ENCODE measurements around the gene DBNDD1. TPM values are rescaled to one million over a fixed set of nuclear protein-coding genes. Genes with fewer than 3 reads are reported as not detected.
A peak's percentile ranks its signal among the peaks of the same experiment; 100 is the strongest.
"Not testable (repeated sequence)": the region's sequence is repeated elsewhere in the genome, so short reads cannot be mapped to it uniquely, and the experiment has no call there.

The DBNDD1 gene
- total RNA-seq, 1 donor from 2014 or later = 10.6 TPM

DNA sequence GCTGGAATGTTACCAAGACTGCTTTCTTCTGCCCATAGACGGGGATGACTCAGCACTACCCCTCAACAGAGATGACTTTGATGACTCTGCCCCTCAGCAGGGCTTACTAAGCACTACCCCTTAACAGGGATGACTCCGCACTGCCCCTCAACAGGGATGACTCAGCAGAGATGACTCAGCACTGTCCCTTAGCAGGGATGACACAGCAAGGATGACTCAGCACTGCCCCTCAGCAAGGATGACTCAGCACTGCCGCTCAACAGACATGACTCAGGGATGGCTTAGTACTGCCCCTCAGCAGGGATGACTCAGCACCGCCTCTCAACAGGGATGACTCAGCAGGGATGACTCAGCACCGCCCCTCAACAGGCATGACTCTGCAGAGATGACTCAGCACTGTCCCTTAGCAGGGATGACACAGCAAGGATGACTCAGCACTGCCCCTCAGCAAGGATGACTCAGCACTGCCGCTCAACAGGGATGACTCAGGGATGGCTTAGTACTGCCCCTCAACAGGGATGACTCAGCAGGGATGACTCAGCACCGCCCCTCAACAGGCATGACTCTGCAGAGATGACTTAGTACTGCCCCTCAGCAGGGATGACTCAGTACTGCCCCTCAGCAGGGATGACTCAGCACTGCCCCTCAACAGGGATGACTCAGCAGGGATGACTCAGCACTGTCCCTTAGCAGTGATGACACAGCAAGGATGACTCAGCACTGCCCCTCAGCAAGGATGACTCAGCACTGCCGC, 24.4 kb downstream of the DBNDD1 start:
- DNase-seq (ENCODE audit: low spot score in 2 of 2); FAIRE-seq: not testable (repeated sequence)

DNA sequence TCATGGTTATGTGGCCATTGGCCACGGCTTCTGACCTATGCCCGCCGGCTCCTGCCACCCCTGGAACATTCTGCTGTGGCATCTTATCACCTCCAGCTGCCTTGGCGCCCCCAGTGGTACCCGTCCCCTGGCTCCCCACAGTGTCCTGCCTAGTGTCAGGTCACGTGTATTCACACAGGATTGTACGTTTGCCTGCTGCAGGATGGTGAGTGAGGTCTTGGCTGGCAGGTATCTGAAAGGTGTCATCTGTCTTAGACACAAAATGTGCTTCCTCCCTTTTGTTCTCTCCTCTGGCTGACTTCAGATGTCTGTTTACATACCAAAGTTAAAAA, 24.9 kb downstream of the DBNDD1 start:
- no peak for FAIRE-seq
- DNase-seq (ENCODE audit: low spot score in 2 of 2) = no peak

DNA sequence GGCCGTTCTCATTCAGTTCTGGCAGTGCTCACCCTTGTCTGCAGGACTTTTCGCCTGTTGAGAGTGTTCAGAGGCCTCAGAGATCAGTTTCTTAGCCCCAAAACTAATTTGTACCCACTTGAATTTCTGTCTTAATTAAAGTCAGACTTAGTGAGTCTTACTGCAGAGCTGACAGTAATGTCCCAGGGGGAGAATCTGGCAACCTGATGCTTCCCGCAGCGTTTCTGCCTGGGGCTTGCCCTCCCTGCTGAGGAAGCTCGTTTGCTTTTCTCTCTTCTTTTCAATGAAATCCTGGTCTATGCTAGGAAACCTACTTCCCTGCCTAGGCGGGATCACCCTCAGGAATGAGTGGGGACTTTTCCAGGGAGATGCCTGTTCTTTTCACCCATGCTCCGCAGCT, 25.3 kb downstream of the DBNDD1 start:
- FAIRE-seq (no peak), DNase-seq (ENCODE audit: low spot score in 2 of 2) (no peak)

DNA sequence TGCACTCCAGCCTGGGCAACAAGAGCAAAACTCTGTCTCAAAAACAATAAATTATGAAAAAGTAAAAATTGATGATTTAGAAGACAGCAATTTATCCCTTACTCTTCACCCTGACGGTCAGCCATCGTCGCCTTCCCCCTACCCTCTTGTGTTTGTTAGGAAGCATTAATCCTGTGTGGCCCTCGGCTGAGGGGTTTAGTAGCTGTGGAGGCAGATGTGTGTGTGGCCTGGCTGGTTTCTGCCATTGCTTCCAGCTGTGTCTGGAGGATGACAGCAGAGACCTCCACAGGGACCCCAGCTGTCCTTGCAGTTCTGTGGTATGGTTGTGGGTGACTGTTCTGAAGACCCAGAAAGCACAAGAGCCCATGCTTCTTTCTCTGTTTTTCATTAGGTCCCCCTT, 25.9 kb downstream of the DBNDD1 start:
- no peak for FAIRE-seq
- DNase-seq (ENCODE audit: low spot score in 2 of 2) = no peak

DNA sequence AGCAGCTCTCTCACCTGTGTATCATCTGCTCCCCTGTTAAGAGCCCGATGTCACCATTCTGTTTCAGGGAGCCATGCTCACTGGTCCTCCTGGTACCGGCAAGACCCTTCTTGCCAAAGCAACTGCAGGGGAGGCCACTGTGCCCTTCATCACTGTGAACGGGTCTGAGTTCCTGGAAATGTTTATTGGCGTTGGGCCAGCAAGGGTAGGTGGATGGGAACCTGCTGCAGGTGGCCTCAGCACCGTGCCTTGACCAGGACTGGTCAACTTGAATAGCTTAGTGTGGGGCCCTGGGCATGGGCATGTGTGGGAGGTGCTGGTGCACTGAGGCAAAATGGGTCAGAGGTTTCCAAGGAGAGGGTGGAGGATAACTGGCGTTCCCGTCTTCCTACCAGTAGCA, 28.5 kb downstream of the DBNDD1 start:
- DNase-seq (ENCODE audit: low spot score in 2 of 2) = no peak
- no peak for FAIRE-seq

DNA sequence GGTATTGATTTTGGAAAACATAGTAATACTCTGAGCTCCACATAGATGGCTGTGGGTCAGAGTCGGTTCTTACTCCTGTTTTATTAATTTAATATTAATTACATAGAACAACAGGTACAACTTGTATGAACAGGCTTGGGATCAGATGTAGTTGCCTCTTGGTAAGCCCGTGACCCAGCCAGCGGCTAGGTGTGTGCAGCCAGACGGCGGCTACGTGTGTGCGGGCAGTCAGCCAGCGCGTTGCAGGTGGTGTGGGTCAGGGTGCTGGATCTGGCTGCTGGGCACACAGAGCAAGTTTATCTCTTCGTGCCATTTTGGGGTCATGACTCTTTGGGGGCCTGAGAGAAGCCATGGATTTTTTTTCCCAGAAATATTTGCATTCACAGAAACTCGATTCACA, 30.3 kb downstream of the DBNDD1 start:
- DNase-seq (ENCODE audit: low spot score in 2 of 2) (no peak), FAIRE-seq (no peak)

DNA sequence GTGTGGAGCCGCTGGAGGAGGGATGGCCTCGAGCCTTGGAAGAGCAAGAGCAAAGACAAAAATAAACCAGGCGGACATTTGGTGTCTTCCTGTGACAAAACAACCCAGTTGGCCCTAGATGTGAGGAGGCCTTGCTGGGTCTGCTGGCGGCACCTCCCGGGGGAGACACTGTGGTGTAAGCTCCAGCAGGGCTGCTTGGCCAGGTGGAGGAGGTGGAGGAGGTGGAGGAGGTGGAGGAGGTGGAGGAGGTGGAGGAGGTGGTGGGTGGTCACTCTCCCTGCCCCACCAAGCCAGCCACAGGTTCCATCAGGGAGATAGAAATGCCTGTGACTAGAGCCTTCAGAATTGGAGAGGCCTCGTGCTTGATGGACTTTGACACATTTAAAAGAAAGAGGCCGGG, 32.1 kb downstream of the DBNDD1 start:
- FAIRE-seq (no peak), DNase-seq (ENCODE audit: low spot score in 2 of 2) (no peak)

DNA sequence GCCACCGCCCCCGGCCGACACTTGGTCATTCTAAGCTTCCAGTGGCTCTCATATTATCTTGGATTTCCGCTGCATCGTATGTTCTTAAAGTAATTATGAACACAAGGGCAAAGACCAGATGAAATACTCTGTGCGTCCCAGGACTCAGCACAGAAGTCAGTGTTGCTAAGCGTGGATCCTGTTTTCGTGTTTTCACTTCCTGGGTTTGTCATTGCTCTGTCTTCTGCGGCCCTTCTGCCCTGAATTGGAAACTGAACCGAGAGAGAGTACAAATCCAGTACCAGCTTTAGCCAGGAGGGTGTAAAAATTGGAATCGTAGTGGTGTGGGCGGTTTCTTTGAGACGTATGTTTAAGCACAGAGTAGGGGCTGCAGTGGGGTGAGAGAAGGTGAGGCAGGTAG, 32.7 kb downstream of the DBNDD1 start:
- FAIRE-seq = no peak
- no peak for DNase-seq (ENCODE audit: low spot score in 2 of 2)

DNA sequence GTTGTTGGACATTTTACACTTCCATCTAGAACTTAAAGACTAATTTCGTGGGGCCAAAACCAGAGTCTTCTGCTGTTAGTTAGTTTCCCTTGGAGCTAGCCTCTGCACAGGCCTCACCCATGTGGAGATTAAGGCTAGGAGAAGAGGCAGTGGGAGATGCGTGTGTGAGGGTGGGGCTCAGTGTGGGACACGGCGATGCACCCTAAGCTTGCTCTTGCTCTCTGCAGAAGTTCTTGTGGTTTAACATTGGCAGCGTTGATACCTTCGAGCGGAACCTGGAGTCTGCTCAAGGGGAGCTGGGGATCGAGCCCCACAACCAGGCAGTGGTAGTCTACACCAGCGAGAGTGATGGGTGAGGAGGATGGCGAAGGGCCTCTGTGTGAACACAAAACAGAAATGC, 34.0 kb downstream of the DBNDD1 start:
- DNase-seq (ENCODE audit: low spot score in 2 of 2) (no peak), FAIRE-seq (no peak)

DNA sequence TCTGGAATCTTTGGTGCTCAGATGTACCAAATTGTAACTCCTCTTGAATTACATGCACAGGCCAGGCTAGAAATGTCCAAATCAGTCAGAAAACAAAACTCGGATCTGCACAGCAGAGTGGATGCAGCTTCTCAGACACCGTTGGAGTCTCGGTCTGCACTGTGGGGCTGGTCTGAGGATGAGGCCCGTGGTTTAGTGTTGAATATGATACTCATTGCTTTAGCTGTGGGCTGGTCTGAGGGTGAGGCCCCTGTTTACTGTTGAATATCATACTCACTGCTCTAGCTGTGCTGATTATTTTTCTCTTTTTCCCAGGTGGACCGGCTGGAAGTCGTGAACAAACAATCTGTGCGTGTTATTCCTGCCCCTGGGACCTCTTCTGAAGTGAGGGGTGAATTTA, 35.0 kb downstream of the DBNDD1 start:
- FAIRE-seq (no peak), DNase-seq (ENCODE audit: low spot score in 2 of 2) (no peak)

DNA sequence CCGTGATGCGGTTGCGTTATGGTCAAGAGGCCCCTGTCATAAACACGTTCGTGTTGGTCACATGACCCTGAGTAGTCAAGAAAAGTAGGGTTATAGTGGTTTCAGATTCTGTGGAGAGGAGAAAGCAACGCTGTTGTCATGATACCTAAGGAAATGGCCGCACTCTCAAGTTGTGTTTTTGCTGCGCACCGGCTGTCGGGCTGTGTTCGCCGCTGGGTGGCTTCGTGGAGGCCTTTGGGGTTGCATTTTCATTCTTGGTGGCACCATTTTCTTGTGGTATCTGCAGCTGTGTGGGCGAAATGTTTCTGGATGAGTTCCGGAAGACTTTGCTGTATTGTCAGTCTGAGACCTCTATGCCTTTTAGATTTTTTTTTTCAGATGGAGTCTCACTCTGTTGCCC, 35.7 kb downstream of the DBNDD1 start:
- FAIRE-seq = no peak
- DNase-seq (ENCODE audit: low spot score in 2 of 2) = no peak

DNA sequence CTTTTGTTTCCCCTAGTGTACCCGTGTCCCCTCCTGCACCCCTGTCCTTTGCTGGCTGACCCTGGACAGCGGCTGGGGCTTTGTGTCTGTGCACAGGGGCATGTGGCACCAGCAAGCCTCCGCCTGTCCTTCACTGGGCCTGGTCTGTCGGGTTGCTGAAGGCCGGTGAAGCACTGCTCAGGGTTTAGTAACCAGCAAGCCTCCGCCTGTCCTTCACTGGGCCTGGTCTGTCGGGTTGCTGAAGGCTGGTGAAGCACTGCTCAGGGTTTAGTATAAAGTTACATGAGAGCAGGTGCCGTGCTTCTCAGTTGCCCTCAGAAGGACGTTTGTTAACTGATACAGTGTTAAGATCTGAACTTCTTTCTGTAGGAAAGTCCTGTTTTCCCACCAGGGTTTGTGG, 36.9 kb downstream of the DBNDD1 start:
- DNase-seq (ENCODE audit: low spot score in 2 of 2) (no peak), FAIRE-seq (no peak)

DNA sequence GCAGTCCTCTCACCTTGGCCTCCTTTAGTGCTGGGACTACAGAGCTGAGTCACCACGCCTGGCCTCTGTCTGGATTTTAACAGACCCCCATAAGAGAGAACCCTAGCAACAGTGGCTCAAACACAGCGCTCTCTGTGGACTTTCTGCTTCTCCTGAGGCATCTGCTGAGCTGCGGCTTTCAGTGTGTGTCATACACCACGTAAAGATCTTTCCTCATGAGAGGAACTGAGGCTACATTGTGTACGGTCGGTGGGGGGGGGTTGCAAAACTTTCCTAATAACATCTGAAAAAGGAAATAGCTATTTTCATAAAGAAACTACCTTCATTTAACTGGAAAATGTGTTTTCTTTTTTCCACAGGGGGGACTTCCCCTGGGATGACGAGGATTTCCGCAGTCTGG, 37.8 kb downstream of the DBNDD1 start:
- DNase-seq (ENCODE audit: low spot score in 2 of 2) (no peak), FAIRE-seq (no peak)

DNA sequence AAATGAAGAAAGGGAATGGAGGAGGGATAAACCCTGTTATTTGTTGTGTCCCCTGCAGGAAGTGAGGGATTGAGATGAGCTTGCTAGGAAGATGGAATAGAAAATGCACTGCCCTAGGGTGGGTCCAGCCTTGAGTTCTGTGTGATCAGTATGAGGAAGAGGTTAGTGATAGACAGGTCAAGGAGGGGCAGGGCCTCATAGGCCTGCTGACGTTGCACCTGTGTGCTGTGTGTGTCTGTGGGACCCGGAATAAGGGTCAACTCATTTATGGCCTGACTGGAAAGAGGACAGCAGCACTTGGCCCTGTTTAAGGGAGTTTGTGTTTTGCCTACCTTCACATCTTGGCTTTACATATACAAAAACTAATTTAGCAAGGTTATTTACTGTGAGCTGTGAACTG, 44.4 kb downstream of the DBNDD1 start:
- no peak for FAIRE-seq
- no peak for DNase-seq (ENCODE audit: low spot score in 2 of 2)

DNA sequence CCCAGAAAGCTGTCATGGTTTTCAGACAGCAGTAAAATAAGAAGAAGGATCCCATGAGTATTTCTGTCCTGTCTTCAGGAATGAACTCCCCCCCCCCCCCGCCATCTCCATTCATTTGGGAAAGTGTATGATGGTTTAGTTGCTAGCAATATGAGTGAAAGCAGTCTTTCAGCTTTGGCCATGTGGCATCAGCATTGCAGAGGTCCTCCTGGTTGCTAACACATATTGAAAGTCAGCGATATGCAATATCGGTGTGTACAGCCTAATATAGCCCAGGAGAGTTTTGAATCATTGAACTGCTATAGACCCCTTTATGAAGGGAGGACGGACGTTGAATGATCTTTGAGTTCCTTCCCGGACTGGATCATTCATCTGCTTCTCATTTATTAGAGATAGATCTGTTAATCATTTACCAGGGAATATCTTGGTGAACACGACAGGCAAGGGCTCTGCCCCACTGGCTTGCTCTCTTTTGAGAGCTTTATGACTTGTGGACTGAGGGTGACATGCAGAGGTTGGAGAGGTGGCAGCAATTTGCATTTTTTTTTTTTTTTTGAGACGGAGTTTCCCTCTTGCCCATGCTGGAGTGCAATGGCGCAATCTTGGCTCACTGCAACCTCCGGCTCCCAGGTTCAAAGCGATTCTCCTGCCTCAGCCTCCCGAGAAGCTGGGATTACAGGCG, 45.5 kb downstream of the DBNDD1 start:
- FAIRE-seq (no peak), DNase-seq (ENCODE audit: low spot score in 2 of 2) (no peak)

DNA sequence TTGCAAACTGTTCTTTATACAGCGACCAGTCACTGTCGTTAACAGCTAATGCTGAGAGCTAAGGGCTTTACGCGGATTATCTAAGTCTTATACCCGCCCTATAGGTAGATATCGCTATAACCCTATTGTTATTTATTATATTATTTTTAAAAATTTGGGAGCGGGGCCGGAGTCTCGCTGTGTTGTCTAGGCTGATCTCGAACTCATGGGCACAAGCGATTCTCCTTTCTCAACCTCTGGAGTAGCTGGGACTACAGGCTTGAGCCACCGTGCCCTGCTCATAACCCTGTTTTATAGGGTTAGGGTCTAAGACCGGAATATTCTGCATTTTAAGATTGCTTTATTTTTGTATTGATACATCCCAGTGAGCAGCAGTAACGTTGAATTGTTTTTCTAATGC, 46.0 kb downstream of the DBNDD1 start:
- FAIRE-seq (no peak), DNase-seq (ENCODE audit: low spot score in 2 of 2) (no peak)

DNA sequence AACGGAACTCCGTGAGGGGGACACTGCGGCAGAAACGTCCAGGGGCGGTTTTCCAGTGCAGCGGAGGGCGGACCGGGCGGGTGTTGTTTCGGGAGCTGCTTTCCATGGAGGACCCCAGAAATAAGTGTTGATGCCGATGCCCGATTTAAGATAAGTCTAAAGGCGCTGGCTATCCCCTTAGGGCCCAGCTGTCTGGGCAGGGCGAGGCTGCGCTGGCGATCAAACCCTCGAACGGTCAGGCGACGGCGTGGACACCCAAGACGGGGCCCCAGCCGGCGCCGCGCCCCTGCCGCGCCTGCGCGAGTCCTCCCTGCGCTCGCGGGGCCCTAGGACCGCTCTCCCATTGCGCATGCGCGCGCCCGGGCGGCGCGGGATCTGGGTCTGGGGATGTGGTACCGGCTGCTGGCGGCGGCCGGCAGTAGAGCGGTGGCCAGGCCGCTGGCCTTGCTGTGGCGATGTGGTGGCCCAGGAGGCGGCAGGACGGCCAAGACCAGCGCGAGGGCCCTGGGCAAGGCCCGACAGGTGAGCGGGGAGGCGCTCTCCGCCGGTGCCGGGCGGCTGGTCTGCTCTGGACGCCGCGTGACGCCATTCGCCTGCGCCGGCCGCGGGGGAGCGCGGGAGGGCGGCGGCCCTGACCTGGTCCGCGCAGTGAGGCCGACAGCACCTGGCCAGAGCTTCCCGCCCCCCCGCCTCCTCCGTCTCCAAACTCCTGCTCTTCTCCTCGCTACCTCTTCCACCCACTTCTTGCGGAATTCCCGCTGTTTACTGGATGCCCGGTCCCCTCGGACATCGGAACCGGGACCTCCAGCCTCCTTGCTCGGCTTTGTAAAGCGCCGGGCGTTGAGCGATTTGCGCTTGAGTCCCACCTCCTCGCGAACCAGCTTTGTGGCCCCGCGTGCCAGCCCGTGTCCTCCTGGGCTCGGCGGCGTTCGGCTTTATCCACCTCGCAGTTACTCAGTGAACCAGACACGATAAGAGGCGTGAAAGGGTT, 46.7 kb downstream of the DBNDD1 start:
- DNase-seq (ENCODE audit: low spot score in 2 of 2) = peak; percentile 98 to 99
- no peak for FAIRE-seq

DNA sequence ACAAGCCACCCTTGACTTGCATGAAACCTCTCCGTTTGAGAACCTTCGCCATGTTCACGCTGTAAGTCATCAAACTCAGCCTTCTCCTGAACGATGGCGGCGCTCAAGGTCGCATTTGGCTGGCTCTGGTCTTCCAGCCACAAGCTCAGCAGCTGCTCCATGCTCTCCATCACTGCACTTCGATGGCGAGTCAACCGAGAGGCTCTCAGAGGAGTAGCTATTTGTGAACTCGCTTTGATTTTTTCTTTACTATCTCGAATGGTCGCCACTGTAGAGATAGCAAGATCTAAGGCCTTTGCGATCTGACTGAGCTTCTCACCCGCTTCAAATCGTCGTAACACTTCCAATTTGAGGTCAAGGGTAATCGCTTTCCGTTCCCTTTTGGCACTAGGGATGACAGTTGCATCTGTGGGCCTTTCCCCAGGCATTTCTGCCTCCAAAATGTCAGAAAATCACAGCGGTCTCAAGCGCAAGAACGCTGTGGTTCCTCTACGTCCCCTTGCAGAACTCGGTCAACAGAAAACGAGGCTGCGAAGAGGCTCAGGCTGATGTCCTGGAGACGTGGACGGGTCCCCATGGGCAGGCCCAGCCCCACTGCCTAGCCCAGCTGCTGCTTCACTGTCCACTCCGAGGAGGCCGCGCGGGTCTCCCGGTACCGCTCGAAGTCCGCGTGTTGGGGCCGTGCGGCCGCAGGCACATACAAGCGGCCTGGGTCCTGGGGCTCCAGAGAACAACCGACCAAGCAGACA, 47.6 kb downstream of the DBNDD1 start:
- FAIRE-seq (no peak), DNase-seq (ENCODE audit: low spot score in 2 of 2) (no peak)

DNA sequence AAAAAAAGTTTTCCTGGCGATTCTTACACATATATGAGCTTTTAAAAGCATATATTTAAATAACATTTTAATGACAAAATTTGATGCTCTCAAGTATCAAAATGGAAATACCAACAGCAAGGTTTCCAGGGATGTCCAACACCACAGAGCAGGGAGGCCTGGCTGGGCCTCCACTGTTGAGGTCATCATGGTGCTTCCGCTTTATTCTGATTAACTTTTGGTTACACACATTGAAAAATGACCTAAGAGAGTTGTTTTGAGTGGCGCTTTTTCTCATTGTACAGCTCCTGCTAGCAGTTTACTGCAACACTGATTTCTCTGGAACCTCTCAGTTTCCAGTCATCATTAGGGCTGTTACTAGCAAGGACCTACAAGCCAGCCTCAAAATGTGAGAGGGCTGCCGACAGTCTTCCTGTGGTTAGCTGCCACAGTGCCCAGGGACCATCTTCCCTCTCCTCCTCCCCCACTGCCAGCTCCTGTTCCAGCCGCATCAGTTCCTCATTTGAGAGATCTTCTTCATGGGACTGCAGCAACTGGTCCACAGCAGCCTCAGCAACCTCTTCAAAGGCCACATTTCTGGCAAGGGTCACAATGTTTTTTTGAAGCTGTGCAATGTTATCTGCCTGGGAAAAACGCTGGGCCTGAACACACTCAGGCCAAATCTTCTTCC, 49.4 kb downstream of the DBNDD1 start:
- no peak for DNase-seq (ENCODE audit: low spot score in 2 of 2)
- FAIRE-seq = no peak

DNA sequence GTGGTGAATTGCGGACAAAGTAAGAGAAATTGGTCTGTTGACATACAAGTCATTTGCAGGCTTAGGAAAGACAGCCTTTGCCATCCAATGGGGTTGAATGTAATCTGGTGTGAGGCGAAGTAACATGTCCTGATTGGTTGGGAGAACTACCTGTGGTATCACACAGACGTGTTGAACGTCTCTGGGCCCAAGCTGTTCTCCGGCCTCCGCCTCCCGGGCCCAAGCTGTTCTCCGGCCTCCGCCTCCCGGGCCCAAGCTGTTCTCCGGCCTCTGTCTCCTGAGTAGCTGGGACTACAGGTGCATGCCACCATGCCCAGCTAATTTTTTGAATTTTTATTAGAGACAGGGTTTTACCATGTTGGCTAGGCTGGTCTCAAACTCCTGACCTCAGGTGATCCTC, 51.2 kb downstream of the DBNDD1 start:
- not testable (repeated sequence) for DNase-seq (ENCODE audit: low spot score in 2 of 2); FAIRE-seq

Measured in frontal cortex (tissue), 4 donors.